K562 (cell line): ENCODE results near the gene MYL12A. TPM values are rescaled to one million over a fixed set of nuclear protein-coding genes. Genes with fewer than 3 reads are reported as not detected.

Source experiments
- ATF7 ChIP-seq: fragments of 450-650 bp; IDR thresholded peaks from 2 replicates; pipeline ENCODE4 v1.7.1; 2014; ENCODE audit warnings: mild to moderate bottlenecking, moderate library complexity
- BDP1 ChIP-seq: IDR thresholded peaks from 3 replicates; pipeline ENCODE4 v1.6.1; 2011; ENCODE audit not compliant: insufficient read length, insufficient read depth
- ETV6 ChIP-seq, 3 experiments: fragments of 150-350 bp in 1 of 3; sonication (generic) in 1 of 3; formaldehyde crosslinking in 1 of 3; IDR thresholded peaks; 2 replicates each; pipeline versions ENCODE4 v1.6.1 to v1.8.0; 2014 to 2022; ENCODE audit warnings: borderline replicate concordance in 2 of 3, low read depth in 2 of 3, antibody characterized with exemption in 1 of 3, low read length in 1 of 3, mild to moderate bottlenecking in 1 of 3, missing genetic modification reagents in 1 of 3
- FOXP1 ChIP-seq: sonication (generic); formaldehyde crosslinking; IDR thresholded peaks from 2 replicates; pipeline ENCODE4 v1.8.0; 2022; ENCODE audit warnings: mild to moderate bottlenecking, missing genetic modification reagents
- HOXB6 ChIP-seq: fragments of 250-450 bp; sonication (Bioruptor Pico); IDR thresholded peaks from 2 replicates; pipeline ENCODE4 v1.5.1; 2022; ENCODE audit warnings: mild to moderate bottlenecking, borderline replicate concordance
- IFI16 ChIP-seq: fragments of 250-450 bp; sonication (Bioruptor Pico); IDR thresholded peaks from 2 replicates; pipeline ENCODE4 v2.1.2; 2022; ENCODE audit warnings: mild to moderate bottlenecking, inconsistent platforms
- KHSRP ChIP-seq: fragments of 450-650 bp; IDR thresholded peaks from 2 replicates; pipeline ENCODE4 v1.6.1; 2017
- PHB2 ChIP-seq: fragments of 450-650 bp; IDR thresholded peaks from 2 replicates; pipeline ENCODE4 v1.6.1; 2017; ENCODE audit warnings: low read depth
- SAFB ChIP-seq: fragments of 200-400 bp; formaldehyde crosslinking; IDR thresholded peaks from 2 replicates; pipeline ENCODE4 v1.6.1; 2017; ENCODE audit warnings: low read depth, low read length, borderline replicate concordance
- SRF ChIP-seq, 2 experiments: fragments of 250-450, 450-650 bp in 1 of 2; sonication (Bioruptor Pico) in 1 of 2; sonication (generic) in 1 of 2; formaldehyde crosslinking; IDR thresholded peaks; 2 replicates each; pipeline versions ENCODE4 v1.5.0 to v1.5.1; 2020 to 2022; ENCODE audit warnings: mild to moderate bottlenecking in 1 of 2, missing genetic modification reagents in 1 of 2
- TBL1XR1 ChIP-seq, 2 experiments: IDR thresholded peaks; 2 replicates each; pipeline ENCODE4 v1.6.1; 2012; ENCODE audit warnings: improper control_type of control experiment in 2 of 2, low read length in 2 of 2, mild to moderate bottlenecking in 1 of 2
- TEAD1 ChIP-seq, 2 experiments: fragments of 450-650 bp in 1 of 2; sonication (generic) in 1 of 2; formaldehyde crosslinking; IDR thresholded peaks; 2 replicates each; pipeline versions ENCODE4 v1.4.0 to v1.8.0; 2020 to 2022; ENCODE audit warnings: mild to moderate bottlenecking in 2 of 2, missing genetic modification reagents in 1 of 2
- THRAP3 ChIP-seq: fragments of 450-650 bp; IDR thresholded peaks from 2 replicates; pipeline ENCODE4 v1.6.1; 2016; ENCODE audit warnings: mild to moderate bottlenecking, inconsistent platforms, borderline replicate concordance
- YBX1 ChIP-seq: fragments of 450-650 bp; IDR thresholded peaks from 2 replicates; pipeline ENCODE4 v1.7.1; 2016; ENCODE audit warnings: mild to moderate bottlenecking
- ZKSCAN1 ChIP-seq: fragments of 150-350 bp; IDR thresholded peaks from 2 replicates; pipeline ENCODE4 v1.6.1; 2016; ENCODE audit warnings: low read depth, low read length
- ZNF282 ChIP-seq: sonication (generic); formaldehyde crosslinking; IDR thresholded peaks from 2 replicates; pipeline ENCODE4 v1.8.1; 2023; ENCODE audit warnings: missing genetic modification reagents
- ZNF41 ChIP-seq: fragments of 250-450 bp; sonication (Bioruptor Pico); conservative IDR thresholded peaks from 2 replicates; pipeline ENCODE4 v1.4.0; 2020; ENCODE audit warnings: mild to moderate bottlenecking
- polyA plus RNA-seq, 8 experiments: library from polyadenylated mRNA; depleted of rRNA in 4 of 8; stranded (reverse) in 5 of 8; unstranded in 3 of 8; fragments of >200 nt; fragmentation: Nextera tagmentation in 2 of 8; fragmentation: Illumina TruSeq in 1 of 8; extraction: Ambion mirVana in 2 of 8; extraction: Trizol in 1 of 8; gene quantifications; 2 replicates each; pipeline versions ENCODE4 v1.2.1 to v1.2.3, GENCODE V29; 2011 to 2014; ENCODE audit warnings: inconsistent platforms in 1 of 8, missing spikeins in 1 of 8
- total RNA-seq, 7 experiments: library from RNA; depleted of rRNA in 6 of 7; stranded (reverse); fragments of >200 nt in 6 of 7; fragmentation: Illumina TruSeq in 2 of 7; extraction: Trizol in 2 of 7; gene quantifications; 2 replicates each; pipeline versions ENCODE4 v1.2.1 to v1.2.3, GENCODE V29; 2011 to 2021; ENCODE audit warnings: low replicate concordance in 1 of 7
- TF ChIP-seq, protein P1 (sequence below): fragments of 450-650 bp; formaldehyde crosslinking; IDR thresholded peaks from 2 replicates; pipeline ENCODE4 v1.4.0; 2020; ENCODE audit warnings: mild to moderate bottlenecking, moderate library complexity
- TF ChIP-seq, protein P2 (sequence below): sonication (generic); formaldehyde crosslinking; IDR thresholded peaks from 2 replicates; pipeline ENCODE4 v1.9.0; 2022; ENCODE audit warnings: mild to moderate bottlenecking, missing genetic modification reagents
- TF ChIP-seq, protein P3 (sequence below): sonication (generic); formaldehyde crosslinking; IDR thresholded peaks from 2 replicates; pipeline ENCODE4 v1.8.0; 2023; ENCODE audit warnings: mild to moderate bottlenecking, missing genetic modification reagents
- TF ChIP-seq, protein P4 (sequence below): sonication (generic); formaldehyde crosslinking; IDR thresholded peaks from 2 replicates; pipeline ENCODE4 v1.8.0; 2022; ENCODE audit warnings: mild to moderate bottlenecking, missing genetic modification reagents

The MYL12A gene
- total and polyA plus RNA-seq, 9 of the 15 experiments (the other 6 are each of a cell fraction or from before 2014, with no cell fraction given): 308 to 1,031 (median 559) TPM

DNA sequence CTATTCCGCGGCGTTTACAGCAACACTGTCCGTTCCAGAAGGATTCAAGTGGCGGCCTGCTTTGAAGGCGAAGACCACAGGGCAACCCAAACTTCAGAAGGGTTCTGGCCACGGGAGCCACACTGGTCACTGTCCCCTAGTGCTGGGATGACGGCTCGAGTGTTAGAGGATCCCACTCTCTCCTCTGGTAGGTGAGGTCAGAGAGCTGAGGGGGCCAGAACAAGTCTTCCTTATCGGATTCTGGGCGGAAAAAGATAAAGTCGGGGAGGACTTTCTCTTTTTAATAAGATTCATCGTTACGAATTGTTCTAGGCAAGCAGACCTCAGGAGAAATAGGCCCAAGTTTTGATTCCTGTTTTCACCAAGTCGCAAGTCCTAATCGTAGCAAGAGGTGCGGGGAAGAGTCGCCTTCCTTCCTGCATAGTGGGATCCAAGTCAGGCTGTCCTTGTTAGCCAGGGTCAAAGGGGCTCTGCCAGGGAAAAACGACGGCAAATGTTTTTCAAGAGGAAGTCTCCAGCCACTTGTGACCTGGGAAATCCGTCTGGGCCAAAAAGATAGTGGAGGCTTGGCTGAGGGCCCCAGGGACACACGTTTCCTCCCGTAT is 864 bp upstream of the MYL12A start (continued):
- TF ChIP-seq, protein P1, sequence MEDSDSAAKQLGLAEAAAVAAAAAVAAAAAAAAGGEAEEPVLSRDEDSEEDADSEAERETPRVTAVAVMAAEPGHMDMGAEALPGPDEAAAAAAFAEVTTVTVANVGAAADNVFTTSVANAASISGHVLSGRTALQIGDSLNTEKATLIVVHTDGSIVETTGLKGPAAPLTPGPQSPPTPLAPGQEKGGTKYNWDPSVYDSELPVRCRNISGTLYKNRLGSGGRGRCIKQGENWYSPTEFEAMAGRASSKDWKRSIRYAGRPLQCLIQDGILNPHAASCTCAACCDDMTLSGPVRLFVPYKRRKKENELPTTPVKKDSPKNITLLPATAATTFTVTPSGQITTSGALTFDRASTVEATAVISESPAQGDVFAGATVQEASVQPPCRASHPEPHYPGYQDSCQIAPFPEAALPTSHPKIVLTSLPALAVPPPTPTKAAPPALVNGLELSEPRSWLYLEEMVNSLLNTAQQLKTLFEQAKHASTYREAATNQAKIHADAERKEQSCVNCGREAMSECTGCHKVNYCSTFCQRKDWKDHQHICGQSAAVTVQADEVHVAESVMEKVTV (CRISPR knock-in tag): no peak
- no peak for TF ChIP-seq ZNF41
- no peak for TF ChIP-seq SAFB
- peak; percentile 39 to 66; a peak in 3 of 4 replicates for TF ChIP-seq TBL1XR1 (IDR thresholded peaks at IDR 0.05; ENCODE audit: low read length in 2 of 2)
- no peak for TF ChIP-seq ZNF282 (CRISPR knock-in tag)
- TF ChIP-seq KHSRP: peak; percentile 41; the same call in 1 of the 2 replicates
- no peak for TF ChIP-seq YBX1
- 0 out of 4 replicates have a peak, but pooled peaks of 1 of the 2 experiments have one; percentile 3 for TF ChIP-seq TEAD1 (CRISPR knock-in tag; IDR thresholded peaks at IDR 0.05)
- TF ChIP-seq HOXB6 (CRISPR knock-in tag): no peak
- no peak for TF ChIP-seq ZKSCAN1
- TF ChIP-seq SRF (CRISPR knock-in tag; IDR thresholded peaks at IDR 0.05): no peak
- TF ChIP-seq IFI16 (CRISPR knock-in tag): no peak
- TF ChIP-seq FOXP1 (CRISPR knock-in tag): peak; percentile 44
- no peak; a peak in 2 of 4 replicates for TF ChIP-seq ETV6 (IDR thresholded peaks at IDR 0.05; ENCODE audit: borderline replicate concordance in 1 of 2, low read depth in 2 of 2, low read length in 1 of 2)
- no peak for TF ChIP-seq ETV6 (CRISPR knock-in tag; IDR thresholded peaks at IDR 0.05; ENCODE audit: borderline replicate concordance)
- TF ChIP-seq, protein P2, sequence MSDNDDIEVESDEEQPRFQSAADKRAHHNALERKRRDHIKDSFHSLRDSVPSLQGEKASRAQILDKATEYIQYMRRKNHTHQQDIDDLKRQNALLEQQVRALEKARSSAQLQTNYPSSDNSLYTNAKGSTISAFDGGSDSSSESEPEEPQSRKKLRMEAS: no peak
- TF ChIP-seq THRAP3: no peak
- TF ChIP-seq PHB2: peak; percentile 47; the same call in 1 of the 2 replicates
- TF ChIP-seq, protein P3, sequence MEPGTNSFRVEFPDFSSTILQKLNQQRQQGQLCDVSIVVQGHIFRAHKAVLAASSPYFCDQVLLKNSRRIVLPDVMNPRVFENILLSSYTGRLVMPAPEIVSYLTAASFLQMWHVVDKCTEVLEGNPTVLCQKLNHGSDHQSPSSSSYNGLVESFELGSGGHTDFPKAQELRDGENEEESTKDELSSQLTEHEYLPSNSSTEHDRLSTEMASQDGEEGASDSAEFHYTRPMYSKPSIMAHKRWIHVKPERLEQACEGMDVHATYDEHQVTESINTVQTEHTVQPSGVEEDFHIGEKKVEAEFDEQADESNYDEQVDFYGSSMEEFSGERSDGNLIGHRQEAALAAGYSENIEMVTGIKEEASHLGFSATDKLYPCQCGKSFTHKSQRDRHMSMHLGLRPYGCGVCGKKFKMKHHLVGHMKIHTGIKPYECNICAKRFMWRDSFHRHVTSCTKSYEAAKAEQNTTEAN (CRISPR knock-in tag): no peak
- no peak for TF ChIP-seq BDP1
- TF ChIP-seq ATF7: peak; percentile 45
- TF ChIP-seq, protein P4, sequence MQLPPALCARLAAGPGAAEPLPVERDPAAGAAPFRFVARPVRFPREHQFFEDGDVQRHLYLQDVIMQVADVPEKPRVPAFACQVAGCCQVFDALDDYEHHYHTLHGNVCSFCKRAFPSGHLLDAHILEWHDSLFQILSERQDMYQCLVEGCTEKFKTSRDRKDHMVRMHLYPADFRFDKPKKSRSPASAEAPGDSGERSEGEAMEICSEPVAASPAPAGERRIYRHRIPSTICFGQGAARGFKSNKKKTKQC: peak; percentile 65
